Chondrocyte (in vitro differentiated cells): ENCODE results near the gene ELOB. TPM values are rescaled to one million over a fixed set of nuclear protein-coding genes. Genes with fewer than 3 reads are reported as not detected.

Source experiments
- DNase-seq: peaks from one replicate; pipeline ENCODE4 v3.0.0; 2021; ENCODE audit warnings: mixed read lengths, low spot score
- H3K27ac Mint-ChIP-seq: one replicate; pipeline ENCODE4 v1.8.0; 2021; ENCODE audit warnings: mild to moderate bottlenecking, moderate library complexity, mixed read lengths; ENCODE audit not compliant: unreplicated experiment
- H3K27me3 Mint-ChIP-seq: 2 replicates; pipeline ENCODE4 v1.8.0; 2021; ENCODE audit warnings: low read depth, mixed read lengths
- H3K36me3 Mint-ChIP-seq: 2 replicates; pipeline ENCODE4 v1.8.0; 2021; ENCODE audit warnings: low read depth, mixed read lengths
- H3K4me1 Mint-ChIP-seq: 2 replicates; pipeline ENCODE4 v1.8.0; 2021; ENCODE audit warnings: low read depth, mild to moderate bottlenecking, mixed read lengths
- H3K4me3 Mint-ChIP-seq: one replicate; pipeline ENCODE4 v1.8.0; 2021; ENCODE audit warnings: mild to moderate bottlenecking, moderate library complexity, mixed read lengths; ENCODE audit not compliant: unreplicated experiment
- H3K9me3 Mint-ChIP-seq: 2 replicates; pipeline ENCODE4 v1.8.0; 2021; ENCODE audit warnings: low read depth, mixed read lengths
- CTCF ChIP-seq: fragments of 200-600 bp; sonication (generic); IDR thresholded peaks from 2 replicates; pipeline ENCODE4 v1.5.0; 2021; ENCODE audit warnings: antibody characterized with exemption, mild to moderate bottlenecking, moderate library complexity
- total RNA-seq: library from RNA; stranded (reverse); gene quantifications from 3 replicates; pipeline ENCODE4 v1.2.1, GENCODE V29; 2021

ELOB gene
- total RNA-seq, 1 donor from 2014 or later, result 205 TPM

- Mint-ChIP-seq H3K27ac (no peak overlapping the region), H3K4me3 (no peak overlapping the region), H3K4me1 (no peaks in the 10 kb centered on the region), H3K9me3 (no peaks in the 10 kb centered on the region), H3K27me3 (peaks cover 24% of the 10 kb centered on the region), H3K36me3 (no peaks in the 10 kb centered on the region)
- no peak for TF ChIP-seq CTCF
- peak; percentile 60 for DNase-seq
These were observed 42.3 kb upstream of the ELOB start for GRCh38 chr16:2819179-2819938.

- no peaks in the 10 kb centered on the region for H3K4me1 Mint-ChIP-seq
- TF ChIP-seq CTCF, result no peak
- peak; percentile 58 for DNase-seq
- H3K36me3 Mint-ChIP-seq, result no peaks in the 10 kb centered on the region
- H3K9me3 Mint-ChIP-seq, result no peaks in the 10 kb centered on the region
- H3K4me3 Mint-ChIP-seq, result no peak overlapping the region
- peaks cover 25% of the 10 kb centered on the region for H3K27me3 Mint-ChIP-seq
- no peak overlapping the region for H3K27ac Mint-ChIP-seq
These were observed 41.3 kb upstream of the ELOB start for GRCh38 chr16:2818272-2818876.

GRCh38 chr16:2817340-2818271, 40.5 kb upstream of the ELOB start:
- Mint-ChIP-seq H3K9me3 (no peaks in the 10 kb centered on the region), H3K36me3 (no peaks in the 10 kb centered on the region), H3K27me3 (peaks cover 25% of the 10 kb centered on the region), H3K4me1 (no peaks in the 10 kb centered on the region), H3K4me3 (no peak overlapping the region), H3K27ac (no peak overlapping the region)
- TF ChIP-seq CTCF, result no peak
- DNase-seq, result peak; percentile 90

- Mint-ChIP-seq H3K27ac (no peak within 1 kb of the TSS), H3K36me3 (no peaks in the 10 kb centered on the region), H3K27me3 (peaks cover 25% of the 10 kb centered on the region), H3K4me3 (no peak within 1 kb of the TSS), H3K9me3 (no peaks in the 10 kb centered on the region), H3K4me1 (no peaks in the 10 kb centered on the region)
- DNase-seq, result peak; percentile 80
- TF ChIP-seq CTCF, result no peak
These were observed 39.8 kb upstream of the ELOB start, which contains the start of gene PRSS21 for GRCh38 chr16:2816751-2817339. Gene PRSS21 (plus strand): TSS chr16:2817237. CDS start chr16:2817269, 32 bp downstream.
